GM10847 (cell line): ENCODE measurements around the gene TLCD3B.
A peak's percentile ranks its signal among the peaks of the same experiment; 100 is the strongest.

Experiments
- POLR2A ChIP-seq: IDR thresholded peaks from 2 replicates; pipeline ENCODE4 v1.6.1; 2011; ENCODE audit not compliant: insufficient read length; ENCODE audit errors: extremely low read depth

The TLCD3B gene

GRCh38 chr16:30030841-30031413, at the start of gene TLCD3B:
Gene TLCD3B (minus strand): TSS chr16:30031271. CDS start chr16:30030527, 744 bp downstream.
- no peak for TF ChIP-seq POLR2A

- no peak for TF ChIP-seq POLR2A
These were observed 48.4 kb upstream of the TLCD3B start for GRCh38 chr16:30079480-30079879.

GRCh38 chr16:30078744-30079143, 47.7 kb upstream of the TLCD3B start:
- TF ChIP-seq POLR2A, result no peak

- TF ChIP-seq POLR2A, result no peak
These were observed 46.6 kb upstream of the TLCD3B start for GRCh38 chr16:30077656-30078055.

- no peak for TF ChIP-seq POLR2A
These were observed 45.3 kb upstream of the TLCD3B start for GRCh38 chr16:30076276-30076791.

GRCh38 chr16:30075503-30076275, 44.6 kb upstream of the TLCD3B start, which contains the start of gene PPP4C:
Gene PPP4C (plus strand): TSS chr16:30075994. CDS start chr16:30076378, 384 bp downstream.
- TF ChIP-seq POLR2A, result peak; percentile 84

- no peak for TF ChIP-seq POLR2A
These were observed 39.4 kb upstream of the TLCD3B start for GRCh38 chr16:30070490-30070889.

- no peak for TF ChIP-seq POLR2A
These were observed 38.8 kb upstream of the TLCD3B start for GRCh38 chr16:30069611-30070462.

GRCh38 chr16:30068750-30069610, 37.9 kb upstream of the TLCD3B start:
- no peak for TF ChIP-seq POLR2A

- no peak for TF ChIP-seq POLR2A
These were observed 37.3 kb upstream of the TLCD3B start for GRCh38 chr16:30068333-30068732.

GRCh38 chr16:30067584-30067916, 36.5 kb upstream of the TLCD3B start:
- no peak for TF ChIP-seq POLR2A

- no peak for TF ChIP-seq POLR2A
These were observed 35.9 kb upstream of the TLCD3B start for GRCh38 chr16:30066761-30067583.

GRCh38 chr16:30065943-30066760, 35.1 kb upstream of the TLCD3B start:
- TF ChIP-seq POLR2A, result no peak
